WERI-Rb-1 (cell line): ENCODE data around the gene SPOCK1.
"Not testable (repeated sequence)": the region's sequence is repeated elsewhere in the genome, so short reads cannot be mapped to it uniquely, and the experiment has no call there.

Experiments
- DNase-seq: peaks from one replicate; pipeline ENCODE4 v3.0.0-alpha.2; 2020
- H3K27ac ChIP-seq: fragments of 250-450 bp; sonication (Bioruptor Pico); 2 replicates; pipeline ENCODE4 v1.5.1; 2020; ENCODE audit warnings: mild to moderate bottlenecking, moderate library complexity
- H3K27me3 ChIP-seq: fragments of 250-450 bp; sonication (Bioruptor Pico); 2 replicates; pipeline ENCODE4 v1.5.1; 2021; ENCODE audit warnings: mild to moderate bottlenecking, low read depth, moderate library complexity; ENCODE audit not compliant: insufficient read depth, severe bottlenecking
- H3K36me3 ChIP-seq: fragments of 250-450 bp; sonication (Bioruptor Pico); 2 replicates; pipeline ENCODE4 v1.5.1; 2020; ENCODE audit warnings: mild to moderate bottlenecking, moderate library complexity
- H3K4me3 ChIP-seq: 2 replicates; pipeline ENCODE4 v1.5.1; 2011; ENCODE audit warnings: low read depth, mild to moderate bottlenecking, control low read depth, low read length
- H3K9me3 ChIP-seq: fragments of 250-450 bp; sonication (Bioruptor Pico); 2 replicates; pipeline ENCODE4 v1.5.1; 2021; ENCODE audit warnings: mild to moderate bottlenecking, moderate library complexity; ENCODE audit not compliant: severe bottlenecking
- TF ChIP-seq, protein P1 (sequence below): IDR thresholded peaks from 2 replicates; pipeline ENCODE4 v1.5.1; 2011; ENCODE audit warnings: low read depth, mild to moderate bottlenecking, control low read depth, inconsistent platforms, low read length

SPOCK1 gene

DNA sequence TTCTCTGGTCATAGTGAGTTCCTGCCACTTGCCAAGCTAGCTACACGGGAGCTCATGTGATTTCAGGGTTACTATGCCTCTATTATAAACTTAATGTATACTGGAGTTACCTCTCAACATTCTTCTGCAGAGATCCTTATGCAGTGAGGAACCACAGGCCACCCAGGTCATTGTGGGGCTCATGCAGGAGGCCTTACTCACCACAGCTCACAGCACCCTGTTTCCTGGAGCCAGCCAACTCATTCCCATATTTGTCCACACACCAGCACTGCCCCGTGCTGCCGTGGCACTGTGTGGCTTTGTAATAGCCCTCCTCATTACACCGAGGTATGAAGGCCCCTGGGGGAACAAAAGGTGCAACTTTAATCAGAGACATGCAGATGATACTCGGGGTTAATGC lies 520.0 kb downstream of the SPOCK1 start:
- Histone ChIP-seq H3K27me3 (no peaks in the 10 kb centered on the region), H3K9me3 (no peaks in the 10 kb centered on the region), H3K36me3 (no peaks in the 10 kb centered on the region), H3K4me3 (no peak overlapping the region), H3K27ac (no peak overlapping the region)
- TF ChIP-seq, protein P1, sequence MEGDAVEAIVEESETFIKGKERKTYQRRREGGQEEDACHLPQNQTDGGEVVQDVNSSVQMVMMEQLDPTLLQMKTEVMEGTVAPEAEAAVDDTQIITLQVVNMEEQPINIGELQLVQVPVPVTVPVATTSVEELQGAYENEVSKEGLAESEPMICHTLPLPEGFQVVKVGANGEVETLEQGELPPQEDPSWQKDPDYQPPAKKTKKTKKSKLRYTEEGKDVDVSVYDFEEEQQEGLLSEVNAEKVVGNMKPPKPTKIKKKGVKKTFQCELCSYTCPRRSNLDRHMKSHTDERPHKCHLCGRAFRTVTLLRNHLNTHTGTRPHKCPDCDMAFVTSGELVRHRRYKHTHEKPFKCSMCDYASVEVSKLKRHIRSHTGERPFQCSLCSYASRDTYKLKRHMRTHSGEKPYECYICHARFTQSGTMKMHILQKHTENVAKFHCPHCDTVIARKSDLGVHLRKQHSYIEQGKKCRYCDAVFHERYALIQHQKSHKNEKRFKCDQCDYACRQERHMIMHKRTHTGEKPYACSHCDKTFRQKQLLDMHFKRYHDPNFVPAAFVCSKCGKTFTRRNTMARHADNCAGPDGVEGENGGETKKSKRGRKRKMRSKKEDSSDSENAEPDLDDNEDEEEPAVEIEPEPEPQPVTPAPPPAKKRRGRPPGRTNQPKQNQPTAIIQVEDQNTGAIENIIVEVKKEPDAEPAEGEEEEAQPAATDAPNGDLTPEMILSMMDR = no peak
- DNase-seq = no peak

DNA sequence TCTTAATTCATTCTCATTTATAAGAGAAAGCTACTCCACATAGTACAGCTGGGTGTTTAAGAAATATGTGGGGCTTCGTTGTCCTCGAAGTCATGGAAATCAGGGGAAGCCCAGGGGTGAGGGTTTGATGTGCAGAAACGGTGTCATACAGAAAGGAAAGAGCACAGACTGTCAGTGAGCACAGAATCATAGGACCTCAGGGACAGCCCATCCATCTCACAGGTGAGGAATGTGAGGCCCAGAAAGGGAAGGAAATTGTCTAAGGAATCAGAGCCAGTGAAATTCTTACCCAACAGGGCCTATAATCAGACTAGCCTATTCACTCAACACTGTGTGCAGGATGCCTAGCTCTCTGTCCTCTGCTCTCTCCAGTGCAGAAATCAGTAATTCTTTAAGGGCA lies 535.6 kb downstream of the SPOCK1 start:
- Histone ChIP-seq H3K4me3 (no peak overlapping the region), H3K27ac (no peak overlapping the region), H3K9me3 (no peaks in the 10 kb centered on the region), H3K36me3 (no peaks in the 10 kb centered on the region), H3K27me3 (no peaks in the 10 kb centered on the region)
- DNase-seq = no peak
- TF ChIP-seq, protein P1 = no peak

DNA sequence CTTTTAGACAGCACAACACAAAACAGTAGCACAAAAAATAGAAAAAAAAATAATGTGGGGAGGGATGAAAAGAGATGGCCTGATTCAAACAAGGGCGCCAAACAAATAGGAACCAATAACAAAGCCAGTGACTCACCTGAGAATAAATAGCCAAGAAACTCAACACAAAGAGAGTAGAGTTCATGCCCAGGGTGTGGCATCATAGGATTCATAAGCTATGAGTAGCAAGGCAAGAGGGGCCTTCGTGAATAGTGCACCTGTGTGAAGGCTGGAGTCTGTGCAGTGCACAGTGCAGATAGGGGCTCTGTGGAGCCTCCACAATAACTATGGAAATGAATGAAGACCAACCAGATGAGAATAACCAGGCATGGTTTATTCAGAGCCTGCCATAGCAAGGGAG lies 541.7 kb downstream of the SPOCK1 start:
- H3K36me3 ChIP-seq = no peaks in the 10 kb centered on the region
- DNase-seq = no peak
- no peaks in the 10 kb centered on the region for H3K9me3 ChIP-seq
- no peak overlapping the region for H3K4me3 ChIP-seq
- TF ChIP-seq, protein P1 = no peak
- no peaks in the 10 kb centered on the region for H3K27me3 ChIP-seq
- H3K27ac ChIP-seq = no peak overlapping the region

DNA sequence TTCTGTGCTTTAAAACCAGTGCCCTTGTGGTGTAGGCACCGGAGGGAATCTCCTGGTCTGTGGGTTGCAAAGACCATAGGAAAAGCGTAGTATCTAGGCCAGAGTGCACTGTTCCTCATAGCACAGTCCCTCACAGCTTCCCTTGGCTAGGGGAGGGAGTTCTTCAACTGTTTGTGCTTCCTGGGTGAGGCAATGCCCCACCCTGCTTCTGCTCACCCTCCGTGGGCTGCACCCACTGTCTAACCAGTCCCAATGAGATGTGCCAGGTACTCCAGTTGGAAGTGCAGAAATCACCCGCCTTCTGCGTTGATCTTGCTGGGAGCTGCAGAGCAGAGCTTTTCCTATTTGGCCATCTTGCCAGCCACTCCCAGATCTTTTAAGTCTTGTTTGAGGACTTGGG lies 545.0 kb downstream of the SPOCK1 start:
- not testable (repeated sequence) for H3K4me3 ChIP-seq, DNase-seq, H3K9me3 ChIP-seq, H3K27ac ChIP-seq, H3K27me3 ChIP-seq, H3K36me3 ChIP-seq

DNA sequence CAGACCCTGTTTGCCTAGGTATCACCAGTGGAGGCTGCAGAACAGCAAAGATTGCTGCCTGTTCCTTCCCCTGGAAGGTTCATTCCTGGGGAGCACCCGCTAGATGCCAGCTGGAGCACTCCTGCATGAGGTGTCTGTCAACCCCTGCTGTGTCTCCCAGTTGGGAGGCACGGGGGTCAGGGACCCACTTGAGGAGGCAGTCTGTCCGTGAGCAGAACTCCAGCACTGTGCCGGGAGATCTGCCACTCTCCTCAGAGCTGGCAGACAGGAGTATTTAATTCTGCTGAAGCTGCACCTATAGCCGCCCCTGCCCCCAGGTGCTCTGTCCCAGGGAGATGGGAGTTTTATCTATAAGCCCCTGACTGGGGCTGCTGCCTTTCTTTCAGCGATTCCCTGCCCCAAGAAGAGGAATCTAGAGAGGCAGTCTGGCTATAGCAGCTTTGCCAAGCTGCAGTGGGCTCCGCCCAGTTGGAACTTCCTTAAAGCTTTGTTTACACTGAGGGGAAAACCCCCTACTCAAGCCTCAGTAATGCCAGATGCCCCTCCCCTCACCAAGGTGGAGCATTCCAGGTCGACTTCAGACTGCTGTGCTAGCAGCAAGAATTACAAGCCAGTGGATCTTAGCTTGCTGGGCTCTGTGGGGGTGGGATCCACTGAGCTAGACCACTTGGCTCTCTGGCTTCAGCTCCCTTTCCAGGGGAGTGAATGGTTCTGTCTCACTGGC lies 545.6 kb downstream of the SPOCK1 start:
- not testable (repeated sequence) for H3K27me3 ChIP-seq, H3K4me3 ChIP-seq, H3K36me3 ChIP-seq, H3K9me3 ChIP-seq, H3K27ac ChIP-seq
- peak; percentile 25 for DNase-seq

DNA sequence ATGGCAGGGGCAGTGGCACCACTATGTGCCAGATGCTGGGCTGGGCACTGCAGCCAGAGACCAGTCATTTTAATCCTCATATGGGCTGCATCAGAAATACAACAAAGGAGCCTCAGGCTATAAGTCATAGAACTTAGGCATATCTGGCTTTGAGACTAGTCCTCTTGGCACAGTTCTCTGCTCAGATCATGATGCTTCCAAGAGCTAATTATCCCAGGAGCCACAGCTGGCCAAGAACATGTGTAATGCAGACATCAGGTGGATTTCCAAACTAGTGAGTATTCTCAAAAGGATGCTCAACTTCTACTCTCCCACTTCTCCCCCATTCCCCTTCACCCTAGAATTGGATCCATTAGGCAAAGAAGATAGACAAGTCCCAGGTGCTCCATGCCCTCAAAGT lies 571.6 kb downstream of the SPOCK1 start:
- Histone ChIP-seq H3K4me3 (no peak overlapping the region), H3K9me3 (peaks cover 3% of the 10 kb centered on the region), H3K36me3 (no peaks in the 10 kb centered on the region), H3K27ac (no peak overlapping the region), H3K27me3 (no peaks in the 10 kb centered on the region)
- TF ChIP-seq, protein P1 = no peak
- no peak for DNase-seq

DNA sequence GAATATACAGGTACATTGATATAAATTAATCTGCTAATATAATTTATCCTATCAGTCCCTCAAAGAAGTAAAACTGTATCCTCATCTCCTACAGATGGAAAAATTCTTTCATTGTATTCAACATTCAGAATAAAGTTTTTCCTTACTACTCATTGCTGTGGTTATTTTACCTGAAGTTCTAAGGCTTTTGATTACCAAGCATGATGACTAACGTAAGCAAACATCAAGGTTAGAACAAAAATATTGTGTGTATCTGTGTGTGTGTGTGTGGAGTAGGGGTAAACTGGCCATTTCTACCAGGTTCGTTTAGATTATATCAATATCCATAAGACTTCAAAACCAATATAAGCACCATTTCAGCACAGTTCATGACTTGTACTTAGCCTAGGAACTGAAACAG lies 573.1 kb downstream of the SPOCK1 start:
- DNase-seq = no peak
- Histone ChIP-seq H3K4me3 (no peak overlapping the region), H3K9me3 (peaks cover 3% of the 10 kb centered on the region), H3K36me3 (no peaks in the 10 kb centered on the region), H3K27me3 (no peaks in the 10 kb centered on the region), H3K27ac (no peak overlapping the region)
- TF ChIP-seq, protein P1 = no peak
